Smooth muscle cell (in vitro differentiated cells): ENCODE measurements around the gene FMN1. TPM values are rescaled to one million over a fixed set of nuclear protein-coding genes. Genes with fewer than 3 reads are reported as not detected.

Experiments used
- DNase-seq: peaks from one replicate; lab custom pipeline; 2025; ENCODE audit not compliant: unreplicated experiment; lab: John Stamatoyannopoulos, UW
- H2AFZ ChIP-seq: fragments of 200-600 bp; sonication (generic); 2 replicates; pipeline ENCODE4 v1.6.0; 2016; ENCODE audit warnings: antibody characterized with exemption, low read depth, mild to moderate bottlenecking
- H3F3A ChIP-seq: fragments of 200-600 bp; sonication (generic); 2 replicates; pipeline ENCODE4 v1.6.0; 2017; ENCODE audit warnings: antibody characterized with exemption, low read depth
- H3K27ac ChIP-seq: fragments of 200-600 bp; sonication (generic); 2 replicates; pipeline ENCODE4 v1.5.1; 2016; ENCODE audit warnings: low read depth, mild to moderate bottlenecking
- H3K27me3 ChIP-seq: fragments of 200-600 bp; sonication (generic); 2 replicates; pipeline ENCODE4 v1.6.1; 2016; ENCODE audit warnings: low read depth, mild to moderate bottlenecking
- H3K36me3 ChIP-seq: fragments of 200-600 bp; sonication (generic); 2 replicates; pipeline ENCODE4 v1.5.1; 2016; ENCODE audit warnings: low read depth
- H3K4me1 ChIP-seq: fragments of 200-600 bp; sonication (generic); 2 replicates; pipeline ENCODE4 v1.5.1; 2016; ENCODE audit warnings: low read depth
- H3K4me2 ChIP-seq: fragments of 200-600 bp; sonication (generic); 2 replicates; pipeline ENCODE4 v1.6.0; 2016; ENCODE audit warnings: mild to moderate bottlenecking
- H3K4me3 ChIP-seq: fragments of 200-600 bp; sonication (generic); 2 replicates; pipeline ENCODE4 v1.5.1; 2016; ENCODE audit warnings: mild to moderate bottlenecking
- H3K79me2 ChIP-seq: fragments of 200-600 bp; sonication (generic); 2 replicates; pipeline ENCODE4 v1.6.0; 2016; ENCODE audit warnings: low read depth, mild to moderate bottlenecking
- H3K9ac ChIP-seq: fragments of 200-600 bp; sonication (generic); 2 replicates; pipeline ENCODE4 v1.6.0; 2016; ENCODE audit warnings: low read depth
- H3K9me3 ChIP-seq: fragments of 200-600 bp; sonication (generic); replicated peaks from 2 replicates; pipeline ENCODE4 v1.5.1; 2016; ENCODE audit warnings: low read depth
- H4K20me1 ChIP-seq: fragments of 200-600 bp; sonication (generic); 2 replicates; pipeline ENCODE4 v1.6.0; 2016; ENCODE audit warnings: low read depth
- WGBS: methylation state at CpG from one replicate; pipeline ENCODE4 v1.1.7; 2016; ENCODE audit warnings: low lambda C conversion rate; 5-methylcytosine and 5-hydroxymethylcytosine counted together
- polyA plus RNA-seq: library from polyadenylated mRNA; unstranded; fragments of >200 nt; fragmentation: Nextera tagmentation; extraction: Ambion mirVana; gene quantifications from 2 replicates; pipeline ENCODE4 v1.2.1, GENCODE V29; 2016
- total RNA-seq: library from RNA; depleted of rRNA; stranded (reverse); fragments of >200 nt; gene quantifications from 2 replicates; pipeline ENCODE4 v1.2.3, GENCODE V29; 2014
- TF ChIP-seq, protein P1 (sequence below): fragments of 200-600 bp; sonication (generic); IDR thresholded peaks from 2 replicates; pipeline ENCODE4 v1.5.1; 2017; ENCODE audit warnings: borderline replicate concordance, mild to moderate bottlenecking, antibody characterized with exemption; ENCODE audit not compliant: insufficient read depth, poor library complexity, severe bottlenecking

FMN1 gene
- total and polyA plus RNA-seq, 2 experiments from 2014 or later, result 0.08 to 4.0 TPM

DNA sequence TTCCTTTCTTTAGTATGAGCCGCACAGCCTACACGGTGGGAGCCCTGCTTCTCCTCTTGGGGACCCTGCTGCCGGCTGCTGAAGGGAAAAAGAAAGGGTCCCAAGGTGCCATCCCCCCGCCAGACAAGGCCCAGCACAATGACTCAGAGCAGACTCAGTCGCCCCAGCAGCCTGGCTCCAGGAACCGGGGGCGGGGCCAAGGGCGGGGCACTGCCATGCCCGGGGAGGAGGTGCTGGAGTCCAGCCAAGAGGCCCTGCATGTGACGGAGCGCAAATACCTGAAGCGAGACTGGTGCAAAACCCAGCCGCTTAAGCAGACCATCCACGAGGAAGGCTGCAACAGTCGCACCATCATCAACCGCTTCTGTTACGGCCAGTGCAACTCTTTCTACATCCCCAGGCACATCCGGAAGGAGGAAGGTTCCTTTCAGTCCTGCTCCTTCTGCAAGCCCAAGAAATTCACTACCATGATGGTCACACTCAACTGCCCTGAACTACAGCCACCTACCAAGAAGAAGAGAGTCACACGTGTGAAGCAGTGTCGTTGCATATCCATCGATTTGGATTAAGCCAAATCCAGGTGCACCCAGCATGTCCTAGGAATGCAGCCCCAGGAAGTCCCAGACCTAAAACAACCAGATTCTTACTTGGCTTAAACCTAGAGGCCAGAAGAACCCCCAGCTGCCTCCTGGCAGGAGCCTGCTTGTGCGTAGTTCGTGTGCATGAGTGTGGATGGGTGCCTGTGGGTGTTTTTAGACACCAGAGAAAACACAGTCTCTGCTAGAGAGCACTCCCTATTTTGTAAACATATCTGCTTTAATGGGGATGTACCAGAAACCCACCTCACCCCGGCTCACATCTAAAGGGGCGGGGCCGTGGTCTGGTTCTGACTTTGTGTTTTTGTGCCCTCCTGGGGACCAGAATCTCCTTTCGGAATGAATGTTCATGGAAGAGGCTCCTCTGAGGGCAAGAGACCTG lies 463.5 kb downstream of the FMN1 start:
- Histone ChIP-seq H3K9me3 (no peaks in the 10 kb centered on the region), H3K36me3 (peaks cover 2% of the 10 kb centered on the region), H3K4me2 (peak overlapping the region; percentile 11), H3K79me2 (peaks cover 4% of the 10 kb centered on the region), H4K20me1 (no peaks in the 10 kb centered on the region), H2AFZ (no peak overlapping the region), H3K9ac (no peak overlapping the region), H3K27me3 (no peaks in the 10 kb centered on the region), H3K4me3 (no peak overlapping the region), H3F3A (peaks cover 4% of the 10 kb centered on the region), H3K27ac (peak overlapping the region; percentile 63), H3K4me1 (peaks cover 8% of the 10 kb centered on the region)
- no peak for DNase-seq
- WGBS, result 62% methylated on average over 27 of the region's 27 CpGs
- TF ChIP-seq, protein P1, sequence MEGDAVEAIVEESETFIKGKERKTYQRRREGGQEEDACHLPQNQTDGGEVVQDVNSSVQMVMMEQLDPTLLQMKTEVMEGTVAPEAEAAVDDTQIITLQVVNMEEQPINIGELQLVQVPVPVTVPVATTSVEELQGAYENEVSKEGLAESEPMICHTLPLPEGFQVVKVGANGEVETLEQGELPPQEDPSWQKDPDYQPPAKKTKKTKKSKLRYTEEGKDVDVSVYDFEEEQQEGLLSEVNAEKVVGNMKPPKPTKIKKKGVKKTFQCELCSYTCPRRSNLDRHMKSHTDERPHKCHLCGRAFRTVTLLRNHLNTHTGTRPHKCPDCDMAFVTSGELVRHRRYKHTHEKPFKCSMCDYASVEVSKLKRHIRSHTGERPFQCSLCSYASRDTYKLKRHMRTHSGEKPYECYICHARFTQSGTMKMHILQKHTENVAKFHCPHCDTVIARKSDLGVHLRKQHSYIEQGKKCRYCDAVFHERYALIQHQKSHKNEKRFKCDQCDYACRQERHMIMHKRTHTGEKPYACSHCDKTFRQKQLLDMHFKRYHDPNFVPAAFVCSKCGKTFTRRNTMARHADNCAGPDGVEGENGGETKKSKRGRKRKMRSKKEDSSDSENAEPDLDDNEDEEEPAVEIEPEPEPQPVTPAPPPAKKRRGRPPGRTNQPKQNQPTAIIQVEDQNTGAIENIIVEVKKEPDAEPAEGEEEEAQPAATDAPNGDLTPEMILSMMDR, result no peak

DNA sequence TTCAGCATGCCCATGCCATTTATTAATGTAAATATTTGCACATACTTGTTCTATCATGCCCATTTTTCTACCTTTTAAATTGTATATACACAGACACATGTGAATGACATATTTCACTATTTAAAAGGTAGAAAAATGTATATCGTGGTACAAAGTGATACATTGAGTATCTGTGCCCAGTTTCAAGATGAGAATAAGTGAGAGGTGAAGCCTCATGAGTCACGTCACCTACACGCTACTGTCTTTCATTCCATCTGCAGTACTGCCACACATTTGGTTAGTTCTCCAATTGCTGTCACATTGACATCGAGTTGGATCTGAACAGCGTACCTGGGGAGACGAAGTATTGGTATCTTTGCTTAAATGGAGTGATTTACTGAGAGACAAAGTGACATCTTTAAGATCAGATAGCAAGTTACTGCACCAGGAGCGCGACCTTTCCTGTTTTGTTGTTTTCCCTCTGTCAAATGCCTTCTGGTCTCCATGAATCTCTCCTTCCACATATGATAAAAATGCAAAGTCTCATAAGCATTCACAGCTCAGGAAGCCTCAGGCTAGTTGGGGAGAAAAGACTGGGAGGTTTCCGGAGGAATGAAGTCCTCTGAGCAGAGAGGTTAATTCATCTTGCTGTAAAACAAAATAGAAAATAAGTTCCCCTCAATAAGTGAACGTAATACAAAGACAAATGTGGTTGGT lies 464.7 kb downstream of the FMN1 start:
- peak overlapping the region; percentile 63 for H3K27ac ChIP-seq
- peak overlapping the region; percentile 27 for H2AFZ ChIP-seq

DNA sequence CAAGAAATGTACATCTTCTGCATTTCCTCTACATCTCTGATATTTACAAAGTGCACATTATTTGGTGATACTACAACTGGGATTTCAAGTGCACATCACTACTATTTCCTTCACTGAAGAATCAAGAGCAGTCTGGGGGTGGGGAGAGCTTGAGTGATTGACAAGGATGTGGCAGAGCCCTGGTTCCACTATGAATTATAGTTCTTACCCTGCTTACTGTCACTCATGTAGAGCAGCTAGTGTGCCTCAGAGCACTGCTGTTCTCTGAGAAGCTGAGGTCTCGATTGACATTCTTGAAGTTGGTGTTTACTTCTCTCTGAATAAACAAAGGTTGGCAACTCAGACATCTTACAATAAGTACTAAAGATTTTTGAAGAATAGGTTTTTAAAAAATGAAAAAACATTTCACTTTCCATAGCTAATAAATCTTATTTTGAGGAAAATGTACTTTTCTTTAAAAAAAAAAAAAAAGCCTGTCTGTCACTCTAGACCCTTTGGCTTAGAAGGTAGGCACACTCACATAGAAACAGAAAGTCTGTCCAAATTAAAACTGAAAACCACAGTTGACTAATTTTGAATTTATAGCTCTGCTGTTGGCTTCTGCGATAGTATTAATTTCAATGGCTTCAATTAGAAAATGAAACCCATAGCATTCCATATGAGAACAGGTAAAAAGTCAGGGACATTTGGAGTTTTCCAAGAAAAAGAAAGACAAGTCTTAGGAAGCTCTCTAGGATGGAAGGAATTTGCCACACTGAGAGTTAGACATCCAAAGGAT lies 471.2 kb downstream of the FMN1 start:
- Histone ChIP-seq H3K79me2 (peaks cover 17% of the 10 kb centered on the region), H3K4me2 (no peak overlapping the region), H3K27ac (no peak overlapping the region), H4K20me1 (peaks cover 16% of the 10 kb centered on the region), H3K27me3 (peaks cover 29% of the 10 kb centered on the region), H3K4me1 (peaks cover 10% of the 10 kb centered on the region), H3K9ac (no peak overlapping the region), H3K4me3 (no peak overlapping the region), H2AFZ (no peak overlapping the region), H3K36me3 (peaks cover 2% of the 10 kb centered on the region), H3K9me3 (no peaks in the 10 kb centered on the region), H3F3A (no peaks in the 10 kb centered on the region)
- 90% methylated on average over 2 of the region's 2 CpGs for WGBS
- TF ChIP-seq, protein P1, result no peak
- DNase-seq, result no peak

More for the DNA sequence above, 464.7 kb downstream of the FMN1 start:
- no peak overlapping the region for H3K9ac ChIP-seq
- H3K9me3 ChIP-seq, result no peaks in the 10 kb centered on the region
- H3K4me1 ChIP-seq, result peaks cover 8% of the 10 kb centered on the region
- peaks cover 4% of the 10 kb centered on the region for H3K79me2 ChIP-seq
- H3K4me2 ChIP-seq, result peak overlapping the region; percentile 11
- TF ChIP-seq, protein P1, result no peak
- peaks cover 4% of the 10 kb centered on the region for H3F3A ChIP-seq
- 79% methylated on average over 10 of the region's 10 CpGs for WGBS
- no peak for DNase-seq
- H3K4me3 ChIP-seq, result no peak overlapping the region
- H3K27me3 ChIP-seq, result no peaks in the 10 kb centered on the region
- peaks cover 2% of the 10 kb centered on the region for H3K36me3 ChIP-seq
- no peaks in the 10 kb centered on the region for H4K20me1 ChIP-seq
